Measurements from ENCODE around the gene JMJD7. TPM values are rescaled to one million over a fixed set of nuclear protein-coding genes. Genes with fewer than 3 reads are reported as not detected.

JMJD7 gene
- total RNA-seq, 1 donor = 1.4 TPM

DNA sequence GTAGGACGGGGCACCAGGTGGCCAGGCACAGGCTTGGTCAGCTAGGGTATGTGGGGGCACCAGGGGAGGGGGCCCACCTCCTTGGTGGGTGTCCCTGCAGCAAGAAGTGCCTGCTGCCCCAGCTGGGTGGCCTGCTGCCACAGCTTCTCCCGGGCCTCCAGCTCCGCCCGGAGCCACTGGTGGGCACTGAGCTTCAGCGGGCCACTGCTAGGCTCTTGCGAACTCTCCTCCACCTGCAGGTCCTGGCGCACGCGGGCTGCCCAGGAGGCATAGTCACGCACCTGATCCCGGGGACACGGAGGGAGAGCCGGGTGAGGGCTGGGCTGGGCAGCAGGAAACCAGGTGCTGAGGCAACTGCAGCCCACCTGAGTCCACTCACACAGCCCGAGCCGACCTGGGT lies 40.4 kb downstream of the JMJD7 start:
- Histone ChIP-seq H3K9me3 (ENCODE audit: low read depth, low read length) (no peaks in the 10 kb centered on the region), H3K36me3 (ENCODE audit: insufficient read depth, low read length) (no peaks in the 10 kb centered on the region), H3K79me2 (ENCODE audit: insufficient read depth, low read length) (no peaks in the 10 kb centered on the region), H3K4me1 (ENCODE audit: insufficient read depth, low read length) (peaks cover 7% of the 10 kb centered on the region), H3K27ac (ENCODE audit: low read depth, low read length) (no peak overlapping the region), H3K27me3 (ENCODE audit: insufficient read depth, low read length) (peaks cover 4% of the 10 kb centered on the region), H4K20me1 (ENCODE audit: insufficient read depth, low read length) (no peaks in the 10 kb centered on the region), H3K4me2 (ENCODE audit: insufficient read depth, low read length) (no peak overlapping the region), H3K4me3 (ENCODE audit: insufficient read depth, low read length) (no peak overlapping the region), H2AFZ (ENCODE audit: low read length) (no peak overlapping the region)
- no peak for DNase-seq (ENCODE audit: insufficient read length, low spot score, missing footprints)
- no peak for TF ChIP-seq CTCF (IDR thresholded peaks at IDR 0.05; ENCODE audit: extremely low read depth, low read depth, low read length)

GRCh38 chr15:41869770-41870688 lies 42.1 kb downstream of the JMJD7 start:
- no peaks in the 10 kb centered on the region for H4K20me1 ChIP-seq (ENCODE audit: insufficient read depth, low read length)
- H3K27ac ChIP-seq (ENCODE audit: low read depth, low read length) = no peak overlapping the region
- peaks cover 4% of the 10 kb centered on the region for H3K27me3 ChIP-seq (ENCODE audit: insufficient read depth, low read length)
- H3K4me3 ChIP-seq (ENCODE audit: insufficient read depth, low read length) = no peak overlapping the region
- no peaks in the 10 kb centered on the region for H3K9me3 ChIP-seq (ENCODE audit: low read depth, low read length)
- peaks cover 7% of the 10 kb centered on the region for H3K4me1 ChIP-seq (ENCODE audit: insufficient read depth, low read length)
- no peak overlapping the region for H2AFZ ChIP-seq (ENCODE audit: low read length)
- H3K4me2 ChIP-seq (ENCODE audit: insufficient read depth, low read length) = peak overlapping the region; percentile 29
- TF ChIP-seq CTCF (IDR thresholded peaks at IDR 0.05; ENCODE audit: extremely low read depth, low read depth, low read length) = no peak
- no peaks in the 10 kb centered on the region for H3K36me3 ChIP-seq (ENCODE audit: insufficient read depth, low read length)
- no peaks in the 10 kb centered on the region for H3K79me2 ChIP-seq (ENCODE audit: insufficient read depth, low read length)
- DNase-seq (ENCODE audit: insufficient read length, low spot score, missing footprints) = no peak

- Histone ChIP-seq H3K27me3 (ENCODE audit: insufficient read depth, low read length) (peaks cover 4% of the 10 kb centered on the region), H4K20me1 (ENCODE audit: insufficient read depth, low read length) (no peaks in the 10 kb centered on the region), H3K27ac (ENCODE audit: low read depth, low read length) (no peak overlapping the region), H3K4me2 (ENCODE audit: insufficient read depth, low read length) (peak overlapping the region; percentile 29), H2AFZ (ENCODE audit: low read length) (no peak overlapping the region), H3K79me2 (ENCODE audit: insufficient read depth, low read length) (no peaks in the 10 kb centered on the region), H3K4me1 (ENCODE audit: insufficient read depth, low read length) (peaks cover 7% of the 10 kb centered on the region), H3K36me3 (ENCODE audit: insufficient read depth, low read length) (no peaks in the 10 kb centered on the region), H3K4me3 (ENCODE audit: insufficient read depth, low read length) (no peak overlapping the region), H3K9me3 (ENCODE audit: low read depth, low read length) (no peaks in the 10 kb centered on the region)
- no peak for TF ChIP-seq CTCF (IDR thresholded peaks at IDR 0.05; ENCODE audit: extremely low read depth, low read depth, low read length)
- DNase-seq (ENCODE audit: insufficient read length, low spot score, missing footprints) = peak; percentile 98
Observed at GRCh38 chr15:41870689-41871081, 42.8 kb downstream of the JMJD7 start.

DNA sequence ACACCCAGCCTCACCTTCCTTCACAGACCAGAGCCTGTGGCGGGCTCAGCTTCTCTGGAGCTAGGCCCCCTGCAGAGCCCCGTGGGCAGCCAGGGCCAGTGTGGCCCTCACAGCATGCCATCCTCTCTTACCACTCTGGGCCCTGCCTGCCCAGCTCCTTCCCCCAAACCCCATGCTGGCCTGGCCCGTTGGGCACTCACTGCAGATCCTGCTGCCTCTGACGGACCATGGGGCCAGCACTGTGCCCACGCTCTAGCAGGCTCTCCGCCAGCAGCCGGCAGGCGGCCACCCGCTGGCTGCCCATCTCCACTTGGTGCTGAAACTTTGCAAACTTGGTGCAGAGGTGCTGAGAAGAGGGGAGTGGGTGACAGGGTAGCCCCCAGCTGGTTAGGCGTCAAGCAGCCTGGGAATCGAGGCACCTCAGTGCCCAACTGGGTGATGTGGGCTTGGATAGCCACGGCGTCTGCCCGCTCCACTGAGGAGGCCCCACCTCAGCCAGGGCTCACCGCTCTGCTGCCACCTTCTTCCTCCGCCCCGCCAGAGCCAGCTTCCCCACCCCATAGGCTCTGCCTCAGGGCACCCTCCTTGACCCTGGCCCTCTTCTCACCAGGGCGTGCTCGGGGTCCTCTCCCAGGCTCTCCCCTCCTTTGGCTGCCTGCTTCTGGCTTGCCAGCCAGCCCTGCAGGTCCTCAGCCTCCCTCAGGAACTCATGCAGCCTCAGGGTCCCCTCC lies 43.4 kb downstream of the JMJD7 start:
- DNase-seq (ENCODE audit: insufficient read length, low spot score, missing footprints) = no peak
- H3K4me2 ChIP-seq (ENCODE audit: insufficient read depth, low read length) = no peak overlapping the region

More for the DNA sequence above, 43.4 kb downstream of the JMJD7 start:
- no peak overlapping the region for H3K27ac ChIP-seq (ENCODE audit: low read depth, low read length)
- H3K27me3 ChIP-seq (ENCODE audit: insufficient read depth, low read length) = peaks cover 4% of the 10 kb centered on the region
- H2AFZ ChIP-seq (ENCODE audit: low read length) = no peak overlapping the region
- no peaks in the 10 kb centered on the region for H4K20me1 ChIP-seq (ENCODE audit: insufficient read depth, low read length)
- no peaks in the 10 kb centered on the region for H3K36me3 ChIP-seq (ENCODE audit: insufficient read depth, low read length)
- no peak for TF ChIP-seq CTCF (IDR thresholded peaks at IDR 0.05; ENCODE audit: extremely low read depth, low read depth, low read length)
- no peaks in the 10 kb centered on the region for H3K79me2 ChIP-seq (ENCODE audit: insufficient read depth, low read length)
- no peak overlapping the region for H3K4me3 ChIP-seq (ENCODE audit: insufficient read depth, low read length)
- peaks cover 7% of the 10 kb centered on the region for H3K4me1 ChIP-seq (ENCODE audit: insufficient read depth, low read length)
- H3K9me3 ChIP-seq (ENCODE audit: low read depth, low read length) = no peaks in the 10 kb centered on the region

Measured in osteoblast (primary cell).